Placental pericyte (primary cell): ENCODE data around the gene ALG10. TPM values are rescaled to one million over a fixed set of nuclear protein-coding genes. Genes with fewer than 3 reads are reported as not detected.

Experiments used
- small RNA-seq: library from RNA; depleted of rRNA; stranded (forward); fragments of <200 nt; gene quantifications from one replicate; pipeline ENCODE3, GENCODE V24; 2012; ENCODE audit warnings: low replicate concordance
- total RNA-seq: library from RNA; depleted of rRNA; stranded (reverse); fragments of >200 nt; gene quantifications from 2 replicates; pipeline ENCODE4 v1.2.3, GENCODE V29; 2012

ALG10 gene
- total RNA-seq = 4.6 and 16.3 TPM in 2 replicates

GRCh38 chr12:34022079-34022830, at the start of gene ALG10:
TSS of gene ALG10 (plus strand) at chr12:34022496. CDS start at chr12:34022600, 104 bp downstream.

Small RNA genes lying within 50 kb of the gene (small RNA-seq; reads per million reads assigned to genes)
- not detected for gene RF00019
